CD4-positive, CD25-positive, alpha-beta regulatory T cell (primary cell): ENCODE data around the gene CH25H. TPM values are rescaled to one million over a fixed set of nuclear protein-coding genes. Genes with fewer than 3 reads are reported as not detected.
A peak's percentile ranks its signal among the peaks of the same experiment; 100 is the strongest.

ENCODE experiments used
- ATAC-seq, 2 donors: fragments of 150-1000 bp; cut with Tn5 transposase; one replicate each; pipeline ENCODE4 v1.10.0; 2021; ENCODE audit warnings: low read depth in 2 of 2, moderate number of reproducible peaks in 2 of 2, moderate library complexity in 1 of 2
- DNase-seq, 3 donors: peaks; one replicate each; pipeline versions ENCODE4 v3.0.0 to v3.0.0-alpha.2; 2012 to 2022; ENCODE audit warnings: mixed read lengths in 1 of 3
- H3K27ac ChIP-seq: one replicate; pipeline ENCODE4 v1.7.0; 2013; ENCODE audit warnings: mild to moderate bottlenecking, low read length; ENCODE audit not compliant: insufficient read depth, poor library complexity, severe bottlenecking
- H3K27me3 ChIP-seq: one replicate; pipeline ENCODE4 v1.7.0; 2013; ENCODE audit warnings: low read length; ENCODE audit not compliant: control insufficient read depth, insufficient read depth
- H3K36me3 ChIP-seq: one replicate; pipeline ENCODE4 v1.7.0; 2013; ENCODE audit warnings: mild to moderate bottlenecking, low read length, moderate library complexity; ENCODE audit not compliant: control insufficient read depth, insufficient read depth
- H3K4me1 ChIP-seq: 2 replicates; pipeline ENCODE4 v1.7.0; 2013; ENCODE audit warnings: mild to moderate bottlenecking, low read length; ENCODE audit not compliant: insufficient read depth, control insufficient read depth, poor library complexity, severe bottlenecking
- H3K4me3 ChIP-seq: one replicate; pipeline ENCODE4 v1.7.0; 2013; ENCODE audit warnings: low read depth, mild to moderate bottlenecking, low read length, moderate library complexity
- H3K9me3 ChIP-seq, 2 experiments: 1 replicate in 1 of 2; 2 replicates in 1 of 2; pipeline ENCODE4 v1.7.0; 2013; ENCODE audit warnings: low read length in 2 of 2, mild to moderate bottlenecking in 1 of 2, moderate library complexity in 1 of 2; ENCODE audit not compliant: control insufficient read depth in 2 of 2
- H3K27ac Mint-ChIP-seq, 3 donors: one replicate each; pipeline ENCODE4 v1.8.0; 2020 to 2022; ENCODE audit warnings: mild to moderate bottlenecking in 3 of 3, mixed read lengths in 3 of 3, moderate library complexity in 2 of 3
- H3K27me3 Mint-ChIP-seq: one replicate; pipeline ENCODE4 v1.8.0; 2022; ENCODE audit warnings: mild to moderate bottlenecking, mixed read lengths
- H3K36me3 Mint-ChIP-seq: one replicate; pipeline ENCODE4 v1.8.0; 2020; ENCODE audit warnings: mixed read lengths
- H3K4me1 Mint-ChIP-seq, 4 donors: one replicate each; pipeline ENCODE4 v1.8.0; 2020 to 2022; ENCODE audit warnings: mixed read lengths in 4 of 4, mild to moderate bottlenecking in 1 of 4
- H3K4me3 Mint-ChIP-seq, 4 donors: one replicate each; pipeline ENCODE4 v1.8.0; 2020 to 2022; ENCODE audit warnings: mild to moderate bottlenecking in 4 of 4, mixed read lengths in 4 of 4, moderate library complexity in 3 of 4
- H3K9me3 Mint-ChIP-seq, 7 donors: one replicate each; pipeline ENCODE4 v1.8.0; 2020 to 2022; ENCODE audit warnings: mixed read lengths in 7 of 7, mild to moderate bottlenecking in 3 of 7, moderate library complexity in 2 of 7
- polyA plus RNA-seq, 4 donors: library from polyadenylated mRNA; unstranded; fragments of 300-500 nt; fragmentation: Illumina TruSeq; gene quantifications; one replicate each; pipeline ENCODE4 v1.2.3, GENCODE V29; 2021
- total RNA-seq: library from RNA; stranded (reverse); gene quantifications from one replicate; pipeline ENCODE4 v1.2.3, GENCODE V29; 2022

Gene CH25H
- total and polyA plus RNA-seq, 5 donors from 2014 or later = 0.10 to 1.6 (median 0.99) TPM

GRCh38 chr10:89159316-89159715 lies 47.8 kb downstream of the CH25H start:
- Histone ChIP-seq H3K9me3 (no peaks in the 10 kb centered on the region), H3K36me3 (no peaks in the 10 kb centered on the region), H3K4me1 (peaks cover 9% of the 10 kb centered on the region), H3K27ac (no peak overlapping the region), H3K27me3 (peaks cover 4% of the 10 kb centered on the region), H3K4me3 (no peak overlapping the region)
- Mint-ChIP-seq H3K9me3 (peaks cover 0 to 5% (median 0%) of the 10 kb centered on the region in 7 donors), H3K4me1 (peaks cover 10 to 13% (median 11%) of the 10 kb centered on the region in 4 donors), H3K27me3 (peaks cover 20% of the 10 kb centered on the region), H3K36me3 (no peaks in the 10 kb centered on the region), H3K27ac (no peak overlapping the region), H3K4me3 (no peak overlapping the region)
- ATAC-seq (no peak), DNase-seq (no peak)

- H3K4me3 Mint-ChIP-seq = no peak overlapping the region
- peaks cover 20% of the 10 kb centered on the region for H3K27me3 Mint-ChIP-seq
- no peak overlapping the region for H3K27ac Mint-ChIP-seq
- Histone ChIP-seq H3K4me3 (no peak overlapping the region), H3K9me3 (no peaks in the 10 kb centered on the region), H3K27ac (no peak overlapping the region), H3K36me3 (no peaks in the 10 kb centered on the region), H3K4me1 (peaks cover 3% of the 10 kb centered on the region), H3K27me3 (peaks cover 4% of the 10 kb centered on the region)
- H3K4me1 Mint-ChIP-seq = peaks cover 2 to 4% (median 3%) of the 10 kb centered on the region in 4 donors
- DNase-seq = no peak
- no peak for ATAC-seq
- H3K9me3 Mint-ChIP-seq = peaks cover 0 to 5% (median 0%) of the 10 kb centered on the region in 7 donors
- H3K36me3 Mint-ChIP-seq = no peaks in the 10 kb centered on the region
Measured at GRCh38 chr10:89158446-89158845, 48.7 kb downstream of the CH25H start.

- DNase-seq (no peak), ATAC-seq (no peak)
- Mint-ChIP-seq H3K4me3 (no peak overlapping the region), H3K4me1 (no peaks in the 10 kb centered on the region), H3K27ac (peak overlapping the region in 1 of 3 donors; percentile 96), H3K9me3 (peaks cover 0 to 5% (median 0%) of the 10 kb centered on the region in 7 donors), H3K27me3 (peaks cover 22% of the 10 kb centered on the region), H3K36me3 (no peaks in the 10 kb centered on the region)
- Histone ChIP-seq H3K27ac (no peak overlapping the region), H3K27me3 (peaks cover 8% of the 10 kb centered on the region), H3K9me3 (no peaks in the 10 kb centered on the region), H3K4me3 (no peak overlapping the region), H3K36me3 (no peaks in the 10 kb centered on the region), H3K4me1 (no peaks in the 10 kb centered on the region)
Measured at GRCh38 chr10:89156161-89156835, 50.8 kb downstream of the CH25H start.

Other genes with a start within 250 kb of the CH25H start
- 169 TPM for gene FAS, start 216.5 kb downstream of the CH25H start, total RNA-seq
- 100 to 1,000 TPM in 3 of 4 donors, 10 to 100 TPM in 1; 84.3 to 141 (median 113) TPM for gene FAS, start 216.5 kb downstream of the CH25H start, polyA plus RNA-seq
- gene LIPA, start 44.5 kb upstream of the CH25H start, total RNA-seq = 25.2 TPM
- 10 to 100 TPM; 89.8 to 99.9 (median 95.7) TPM for gene LIPA, start 44.5 kb upstream of the CH25H start, polyA plus RNA-seq
- 10.0 TPM for gene IFIT2, start 94.7 kb upstream of the CH25H start, total RNA-seq
- gene IFIT2, start 94.7 kb upstream of the CH25H start, polyA plus RNA-seq = 1 to 10 TPM; 3.6 to 6.3 (median 4.7) TPM
- gene IFIT3, start 120.7 kb upstream of the CH25H start, total RNA-seq = 9.0 TPM
- 10 to 100 TPM; 12.4 to 25.9 (median 18.1) TPM for gene IFIT3, start 120.7 kb upstream of the CH25H start, polyA plus RNA-seq
- gene IFIT1B, start 170.7 kb upstream of the CH25H start, total RNA-seq = not detected
- under 1 TPM in 1 of 4 donors, not detected in 3; 0.08 TPM for gene IFIT1B, start 170.7 kb upstream of the CH25H start, polyA plus RNA-seq
- gene IFIT1, start 185.3 kb upstream of the CH25H start, total RNA-seq = 6.1 TPM
- 10 to 100 TPM in 2 of 4 donors, 1 to 10 TPM in 2; 5.5 to 15.9 (median 10.7) TPM for gene IFIT1, start 185.3 kb upstream of the CH25H start, polyA plus RNA-seq
- 20.8 TPM for gene IFIT5, start 207.3 kb upstream of the CH25H start, total RNA-seq
- gene IFIT5, start 207.3 kb upstream of the CH25H start, polyA plus RNA-seq = 10 to 100 TPM; 12.3 to 18.1 (median 13.0) TPM